ENCODE measurements around the gene PMFBP1.
"Not testable (repeated sequence)": the region's sequence is repeated elsewhere in the genome, so short reads cannot be mapped to it uniquely, and the experiment has no call there.

PMFBP1 gene

GRCh38 chr16:72105978-72106377, 66.0 kb downstream of the PMFBP1 start:
- DNase-seq = no peak

GRCh38 chr16:72104905-72105304, 67.0 kb downstream of the PMFBP1 start:
- no peak for DNase-seq

GRCh38 chr16:72101195-72101594, 70.8 kb downstream of the PMFBP1 start:
- DNase-seq = no peak

GRCh38 chr16:72099377-72099818, 72.6 kb downstream of the PMFBP1 start:
- DNase-seq = peak in 28 of 56 donors; percentile 1 to 69 (median 14)

GRCh38 chr16:72098936-72099335, 73.0 kb downstream of the PMFBP1 start:
- no peak for DNase-seq

GRCh38 chr16:72094266-72094610, 77.7 kb downstream of the PMFBP1 start:
- DNase-seq = peak in 4 of 56 donors; percentile 43 to 67 (median 48)

GRCh38 chr16:72093448-72094265, 78.3 kb downstream of the PMFBP1 start, which contains the start of the genes DHX38 and TXNL4B:
Gene DHX38, plus strand, starts transcription at chr16:72093847. Its CDS starts 2,311 bp downstream, at chr16:72096158.
Gene TXNL4B, minus strand, starts transcription at chr16:72093620. Its CDS starts 2,871 bp downstream, at chr16:72090749.
- peak; percentile 35 to 99 (median 96) for DNase-seq

GRCh38 chr16:72092832-72093447, 79.0 kb downstream of the PMFBP1 start:
- DNase-seq = no peak

GRCh38 chr16:72091217-72091616, 80.7 kb downstream of the PMFBP1 start:
- no peak for DNase-seq

GRCh38 chr16:72085002-72085401, 87.0 kb downstream of the PMFBP1 start:
- DNase-seq = no peak

GRCh38 chr16:72084445-72084844, 87.5 kb downstream of the PMFBP1 start:
- DNase-seq = no peak

GRCh38 chr16:72083778-72084404, 88.1 kb downstream of the PMFBP1 start:
- DNase-seq = no peak

- DNase-seq = not testable (repeated sequence)
Observed at GRCh38 chr16:72076991-72077706, 94.8 kb downstream of the PMFBP1 start.

GRCh38 chr16:72075067-72075466, 96.9 kb downstream of the PMFBP1 start:
- not testable (repeated sequence) for DNase-seq

GRCh38 chr16:72073560-72074230, 98.3 kb downstream of the PMFBP1 start:
- DNase-seq = peak in 47 of 56 donors; percentile 1 to 81 (median 27)

- DNase-seq = peak in 13 of 56 donors; percentile 1 to 18 (median 5)
Observed at GRCh38 chr16:72072514-72073342, 99.2 kb downstream of the PMFBP1 start.
